Karpas-422 (cell line): ENCODE results near the gene LYPD6. TPM values are rescaled to one million over a fixed set of nuclear protein-coding genes. Genes with fewer than 3 reads are reported as not detected.

Experiments
- DNase-seq: peaks from one replicate; pipeline ENCODE4 v3.0.0-alpha.2; 2015
- H2AFZ ChIP-seq: fragments of 200-600 bp; sonication (generic); 2 replicates; pipeline ENCODE4 v1.6.1; 2014; ENCODE audit warnings: antibody characterized with exemption, low read length, mixed read lengths
- H3K27ac ChIP-seq: fragments of 200-600 bp; sonication (generic); 2 replicates; pipeline ENCODE4 v1.5.1; 2014; ENCODE audit warnings: mild to moderate bottlenecking, low read length, moderate library complexity
- H3K27me3 ChIP-seq: fragments of 200-600 bp; sonication (generic); 2 replicates; pipeline ENCODE4 v1.6.1; 2014; ENCODE audit warnings: low read length, mixed read lengths
- H3K36me3 ChIP-seq: fragments of 200-600 bp; sonication (generic); 2 replicates; pipeline ENCODE4 v1.6.1; 2014; ENCODE audit warnings: low read length, mixed read lengths; ENCODE audit not compliant: insufficient read depth
- H3K4me1 ChIP-seq: fragments of 200-600 bp; sonication (generic); 2 replicates; pipeline ENCODE4 v1.6.1; 2014; ENCODE audit warnings: mild to moderate bottlenecking, low read length, mixed read lengths
- H3K4me2 ChIP-seq: fragments of 200-600 bp; sonication (generic); 2 replicates; pipeline ENCODE4 v1.6.1; 2014; ENCODE audit warnings: low read length, low read depth, mild to moderate bottlenecking; ENCODE audit not compliant: poor library complexity, severe bottlenecking
- H3K4me3 ChIP-seq: fragments of 200-600 bp; sonication (generic); 2 replicates; pipeline ENCODE4 v1.5.1; 2014; ENCODE audit warnings: mild to moderate bottlenecking, antibody characterized with exemption, low read length, mixed read lengths
- H3K79me2 ChIP-seq: fragments of 200-600 bp; sonication (generic); 2 replicates; pipeline ENCODE4 v1.6.1; 2014; ENCODE audit warnings: mild to moderate bottlenecking, low read length, mixed read lengths
- H3K9ac ChIP-seq: fragments of 200-600 bp; sonication (generic); 2 replicates; pipeline ENCODE4 v1.6.0; 2014; ENCODE audit warnings: low read length
- H3K9me2 ChIP-seq: fragments of 200-600 bp; sonication (generic), shearing (Covaris generic); replicated peaks from 2 replicates; pipeline ENCODE4 v1.6.0; 2014; ENCODE audit warnings: mild to moderate bottlenecking, low read length, moderate library complexity; ENCODE audit not compliant: insufficient read depth
- H3K9me3 ChIP-seq: fragments of 300-700, 200-600 bp; sonication (generic); 2 replicates; pipeline ENCODE4 v1.6.1; 2014; ENCODE audit warnings: low read length, mixed read lengths
- H4K20me1 ChIP-seq: fragments of 200-600 bp; sonication (generic); 2 replicates; pipeline ENCODE4 v1.6.1; 2014; ENCODE audit warnings: mild to moderate bottlenecking, antibody characterized with exemption, low read length, low read depth; ENCODE audit not compliant: insufficient read depth
- total RNA-seq: library from RNA; depleted of rRNA; stranded (reverse); fragments of >200 nt; shearing (Covaris generic); gene quantifications from 2 replicates; pipeline ENCODE4 v1.2.3, GENCODE V29; 2014; ENCODE audit warnings: low replicate concordance

LYPD6 gene
- total RNA-seq, 1 experiment from 2014 or later: not detected

- Histone ChIP-seq H3K27me3 (no peaks in the 10 kb centered on the region), H3K27ac (no peak overlapping the region), H3K9me2 (no peaks in the 10 kb centered on the region)
Measured at GRCh38 chr2:149438330-149438960, 108.1 kb downstream of the LYPD6 start.

GRCh38 chr2:149441255-149441654 is 110.9 kb downstream of the LYPD6 start:
- Histone ChIP-seq H3K36me3 (no peaks in the 10 kb centered on the region), H3K9me3 (no peaks in the 10 kb centered on the region), H3K4me3 (no peak overlapping the region), H3K79me2 (no peaks in the 10 kb centered on the region), H3K4me1 (peaks cover 8% of the 10 kb centered on the region), H3K27ac (no peak overlapping the region), H3K9me2 (no peaks in the 10 kb centered on the region), H2AFZ (no peak overlapping the region), H4K20me1 (no peaks in the 10 kb centered on the region), H3K27me3 (no peaks in the 10 kb centered on the region), H3K4me2 (no peak overlapping the region), H3K9ac (no peak overlapping the region)
- DNase-seq: no peak

More at GRCh38 chr2:149438330-149438960, 108.1 kb downstream of the LYPD6 start:
- Histone ChIP-seq H4K20me1 (no peaks in the 10 kb centered on the region), H3K4me3 (no peak overlapping the region), H3K4me1 (peaks cover 8% of the 10 kb centered on the region), H3K36me3 (no peaks in the 10 kb centered on the region), H3K79me2 (no peaks in the 10 kb centered on the region), H3K4me2 (no peak overlapping the region), H2AFZ (no peak overlapping the region), H3K9ac (no peak overlapping the region), H3K9me3 (no peaks in the 10 kb centered on the region)
- peak; percentile 60 for DNase-seq

- Histone ChIP-seq H3K9me3 (no peaks in the 10 kb centered on the region), H3K4me1 (peaks cover 8% of the 10 kb centered on the region), H3K4me3 (no peak overlapping the region), H4K20me1 (no peaks in the 10 kb centered on the region), H3K27me3 (no peaks in the 10 kb centered on the region), H3K9me2 (no peaks in the 10 kb centered on the region), H3K79me2 (no peaks in the 10 kb centered on the region), H3K27ac (no peak overlapping the region), H2AFZ (no peak overlapping the region), H3K9ac (no peak overlapping the region), H3K36me3 (no peaks in the 10 kb centered on the region), H3K4me2 (no peak overlapping the region)
- no peak for DNase-seq
Measured at GRCh38 chr2:149442346-149442745, 112.0 kb downstream of the LYPD6 start.

GRCh38 chr2:149443150-149443549 is 112.8 kb downstream of the LYPD6 start:
- Histone ChIP-seq H3K9me3 (no peaks in the 10 kb centered on the region), H3K36me3 (no peaks in the 10 kb centered on the region), H3K27ac (no peak overlapping the region), H3K4me2 (no peak overlapping the region), H3K9me2 (no peaks in the 10 kb centered on the region), H2AFZ (no peak overlapping the region), H3K4me3 (no peak overlapping the region), H3K27me3 (no peaks in the 10 kb centered on the region), H3K79me2 (no peaks in the 10 kb centered on the region), H3K9ac (no peak overlapping the region), H4K20me1 (no peaks in the 10 kb centered on the region), H3K4me1 (peaks cover 5% of the 10 kb centered on the region)
- DNase-seq: no peak

- H3K4me3 ChIP-seq: no peak overlapping the region
- no peak overlapping the region for H3K4me2 ChIP-seq
- H3K36me3 ChIP-seq: no peaks in the 10 kb centered on the region
- H4K20me1 ChIP-seq: no peaks in the 10 kb centered on the region
- H3K79me2 ChIP-seq: no peaks in the 10 kb centered on the region
- H3K27me3 ChIP-seq: no peaks in the 10 kb centered on the region
- no peaks in the 10 kb centered on the region for H3K9me3 ChIP-seq
- DNase-seq: no peak
- no peak overlapping the region for H3K27ac ChIP-seq
- H3K9ac ChIP-seq: no peak overlapping the region
- no peaks in the 10 kb centered on the region for H3K9me2 ChIP-seq
- H2AFZ ChIP-seq: no peak overlapping the region
- H3K4me1 ChIP-seq: no peaks in the 10 kb centered on the region
Measured at GRCh38 chr2:149446748-149447147, 116.4 kb downstream of the LYPD6 start.

- H3K9ac ChIP-seq: no peak overlapping the region
- H3K36me3 ChIP-seq: no peaks in the 10 kb centered on the region
Measured at GRCh38 chr2:149448315-149448714, 117.9 kb downstream of the LYPD6 start.

GRCh38 chr2:149449017-149449416 is 118.6 kb downstream of the LYPD6 start:
- no peaks in the 10 kb centered on the region for H3K27me3 ChIP-seq
- no peak overlapping the region for H3K27ac ChIP-seq
- no peaks in the 10 kb centered on the region for H4K20me1 ChIP-seq
- no peaks in the 10 kb centered on the region for H3K9me2 ChIP-seq
- no peak overlapping the region for H3K4me2 ChIP-seq
- no peaks in the 10 kb centered on the region for H3K79me2 ChIP-seq
- H3K4me3 ChIP-seq: no peak overlapping the region
- no peak overlapping the region for H2AFZ ChIP-seq
- peak; percentile 19 for DNase-seq
- no peaks in the 10 kb centered on the region for H3K9me3 ChIP-seq
- no peaks in the 10 kb centered on the region for H3K36me3 ChIP-seq
- H3K9ac ChIP-seq: no peak overlapping the region
- no peaks in the 10 kb centered on the region for H3K4me1 ChIP-seq

More at GRCh38 chr2:149448315-149448714, 117.9 kb downstream of the LYPD6 start:
- Histone ChIP-seq H3K4me1 (no peaks in the 10 kb centered on the region), H3K9me2 (no peaks in the 10 kb centered on the region), H4K20me1 (no peaks in the 10 kb centered on the region), H3K4me3 (no peak overlapping the region), H3K9me3 (no peaks in the 10 kb centered on the region), H3K79me2 (no peaks in the 10 kb centered on the region), H2AFZ (no peak overlapping the region), H3K4me2 (no peak overlapping the region), H3K27me3 (no peaks in the 10 kb centered on the region), H3K27ac (no peak overlapping the region)
- DNase-seq: peak; percentile 42

GRCh38 chr2:149451417-149452165 is 121.2 kb downstream of the LYPD6 start:
- no peaks in the 10 kb centered on the region for H3K9me3 ChIP-seq
- no peak overlapping the region for H3K9ac ChIP-seq
- H3K9me2 ChIP-seq: no peaks in the 10 kb centered on the region
- H4K20me1 ChIP-seq: no peaks in the 10 kb centered on the region
- no peaks in the 10 kb centered on the region for H3K4me1 ChIP-seq
- peak; percentile 42 for DNase-seq
- no peaks in the 10 kb centered on the region for H3K27me3 ChIP-seq
- no peaks in the 10 kb centered on the region for H3K79me2 ChIP-seq
- no peaks in the 10 kb centered on the region for H3K36me3 ChIP-seq
- no peak overlapping the region for H3K4me3 ChIP-seq
- H3K4me2 ChIP-seq: no peak overlapping the region
- H2AFZ ChIP-seq: no peak overlapping the region
- no peak overlapping the region for H3K27ac ChIP-seq
